ENCODE results near the gene EDRF1.

EDRF1 gene

DNA sequence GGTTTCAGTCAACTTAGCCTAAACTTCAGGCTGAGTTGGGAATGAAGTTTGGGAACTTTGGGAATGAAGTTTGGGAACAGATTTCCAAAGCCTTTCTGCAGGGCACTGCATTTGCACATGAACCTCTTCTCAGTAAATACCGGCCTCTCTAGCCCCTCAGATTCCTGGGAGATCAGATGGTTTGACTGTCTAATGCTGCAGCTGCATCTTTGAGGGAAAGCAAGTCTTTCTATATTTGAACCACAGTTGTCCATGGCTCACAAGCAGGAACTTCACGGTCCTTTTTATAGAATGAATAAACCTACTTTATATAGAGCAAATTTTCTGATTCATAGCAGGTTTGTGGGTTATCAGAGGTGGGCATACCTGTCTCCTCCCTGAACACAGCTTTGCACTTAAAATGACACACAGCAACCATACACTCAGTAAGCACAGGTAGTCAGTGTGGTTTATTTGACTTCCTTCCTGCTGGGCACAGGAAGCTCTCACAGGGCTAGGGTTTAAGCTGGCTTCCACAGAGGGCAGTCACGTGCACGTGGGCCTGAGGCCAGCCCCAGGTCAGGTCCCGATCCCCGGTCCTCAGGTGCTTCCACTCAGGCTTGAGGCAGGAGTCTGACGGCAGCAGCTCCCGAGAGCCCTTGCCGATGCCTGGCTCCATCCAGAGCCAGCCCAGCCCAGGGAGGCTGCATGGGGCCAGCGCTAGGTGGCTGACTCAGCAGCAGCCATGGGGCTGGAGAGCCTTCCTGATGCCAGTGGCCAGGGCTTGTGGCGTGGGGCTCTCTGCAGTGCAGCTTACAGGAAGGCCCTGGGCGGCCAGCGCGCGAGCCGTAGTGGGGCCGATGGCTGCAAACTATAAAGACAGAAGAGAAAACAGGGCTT lies 68.9 kb downstream of the EDRF1 start:
- DNase-seq (ENCODE audit: low read depth in 2 of 2) = no peak

DNA sequence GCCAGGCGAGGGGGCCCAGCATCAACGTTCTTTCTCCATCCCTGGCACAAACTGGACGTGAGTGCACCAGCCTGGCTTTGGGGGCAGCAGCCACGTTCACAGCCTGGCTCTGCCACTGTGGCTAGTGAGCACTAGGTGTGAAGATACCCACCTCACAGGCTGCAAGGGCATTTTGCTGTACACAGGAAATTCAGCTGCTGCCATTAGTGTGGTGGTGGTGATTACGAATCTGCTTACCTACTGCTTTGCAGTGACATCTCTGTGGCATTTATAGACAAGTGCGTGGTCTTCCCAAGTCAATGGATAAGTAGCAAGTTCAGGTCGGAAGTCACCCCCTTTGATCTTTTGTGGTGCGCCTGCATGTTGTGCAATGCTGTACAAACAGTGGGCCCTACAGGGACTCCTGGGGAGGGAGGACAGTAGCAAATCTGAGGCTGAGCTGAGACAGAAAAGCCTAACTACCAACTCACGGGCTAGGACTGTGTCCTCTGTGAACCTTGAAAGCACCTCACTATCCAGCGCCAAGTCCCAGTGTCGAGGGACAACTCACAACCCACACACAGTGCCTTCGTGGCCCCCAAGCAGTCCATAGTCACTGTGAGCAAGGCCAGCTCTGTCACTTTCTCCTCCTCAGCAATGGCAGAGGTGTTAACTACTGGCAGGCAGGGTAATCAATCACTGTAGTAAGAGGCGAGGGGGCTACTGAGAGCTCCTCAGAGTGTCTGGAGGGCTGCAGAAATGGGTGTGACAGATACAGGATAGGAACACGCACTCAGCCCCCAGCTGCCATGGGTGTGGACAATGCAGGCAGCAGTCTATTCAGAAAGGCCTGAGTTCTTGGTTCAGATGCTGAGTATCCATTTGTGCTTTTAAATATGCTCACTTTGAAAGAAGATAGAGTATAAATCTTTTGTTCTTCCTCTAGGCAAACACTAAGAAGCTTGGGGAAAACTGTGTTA lies 73.1 kb downstream of the EDRF1 start:
- no peak for DNase-seq (ENCODE audit: low read depth in 2 of 2)

DNA sequence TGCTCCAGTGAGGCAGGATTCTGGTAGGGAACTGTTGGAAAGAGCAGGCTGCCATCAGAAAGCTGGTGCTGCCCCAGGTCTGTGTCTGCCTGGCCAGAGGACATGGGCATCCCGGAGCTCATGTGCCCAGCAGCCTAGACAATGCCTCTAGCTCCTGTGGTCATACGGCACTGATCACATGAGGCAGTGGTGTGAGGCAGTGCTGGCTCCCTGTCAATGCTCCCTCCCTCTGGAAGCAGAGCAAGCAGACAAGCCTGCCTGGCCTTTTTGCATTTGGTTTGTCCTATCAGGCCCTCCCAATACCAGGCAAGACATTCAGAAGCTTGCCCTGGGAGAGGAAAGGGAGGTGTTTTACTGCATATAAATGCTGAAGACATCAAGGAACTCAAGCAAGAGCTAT lies 75.6 kb downstream of the EDRF1 start:
- no peak for DNase-seq (ENCODE audit: low read depth in 2 of 2)

DNA sequence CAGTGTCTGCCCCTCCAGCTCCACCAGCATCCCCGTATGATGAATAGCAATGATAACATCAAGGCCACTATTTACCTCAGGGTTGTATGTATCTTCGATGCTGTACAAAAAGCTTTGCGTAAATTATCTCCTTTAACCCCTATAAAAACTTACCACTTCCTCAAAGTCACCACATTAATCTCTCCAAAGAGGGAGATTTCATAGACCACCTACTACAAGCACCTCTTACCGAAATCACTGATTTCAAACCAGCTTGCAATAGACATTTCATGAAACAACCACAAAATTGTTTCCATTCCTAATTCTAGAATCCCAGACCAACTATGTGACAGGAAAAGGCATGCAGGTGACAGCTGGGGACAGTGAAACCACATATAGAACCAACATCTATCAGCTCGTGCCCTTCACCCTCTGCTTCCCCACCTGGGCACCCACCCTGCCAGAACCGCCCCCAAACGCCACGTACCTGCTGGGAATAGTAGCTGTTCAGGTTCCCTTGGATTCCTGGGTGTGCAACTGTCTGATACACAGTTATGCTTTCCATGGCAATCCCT lies 76.2 kb downstream of the EDRF1 start:
- DNase-seq (ENCODE audit: low read depth in 2 of 2) = no peak

DNA sequence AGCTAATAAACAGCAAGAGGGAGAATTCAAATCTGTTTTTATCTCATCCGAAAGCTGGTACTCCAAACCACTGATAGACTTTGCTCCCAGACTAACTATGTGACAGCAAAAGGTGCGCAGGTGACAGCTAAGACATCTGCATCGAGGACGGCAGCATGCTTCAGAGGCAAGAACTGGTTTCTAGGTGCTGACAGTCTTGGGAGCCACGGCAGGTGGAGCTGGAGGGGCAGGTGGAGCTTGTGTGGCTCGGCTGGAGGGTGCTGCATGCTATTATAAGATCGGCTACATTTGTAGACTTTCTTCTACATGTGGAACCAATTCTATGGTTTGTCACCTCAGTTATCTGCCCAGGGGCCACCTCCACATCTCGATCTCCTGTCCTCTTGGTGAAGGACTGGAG lies 77.9 kb downstream of the EDRF1 start:
- DNase-seq (ENCODE audit: low read depth in 2 of 2) = no peak

DNA sequence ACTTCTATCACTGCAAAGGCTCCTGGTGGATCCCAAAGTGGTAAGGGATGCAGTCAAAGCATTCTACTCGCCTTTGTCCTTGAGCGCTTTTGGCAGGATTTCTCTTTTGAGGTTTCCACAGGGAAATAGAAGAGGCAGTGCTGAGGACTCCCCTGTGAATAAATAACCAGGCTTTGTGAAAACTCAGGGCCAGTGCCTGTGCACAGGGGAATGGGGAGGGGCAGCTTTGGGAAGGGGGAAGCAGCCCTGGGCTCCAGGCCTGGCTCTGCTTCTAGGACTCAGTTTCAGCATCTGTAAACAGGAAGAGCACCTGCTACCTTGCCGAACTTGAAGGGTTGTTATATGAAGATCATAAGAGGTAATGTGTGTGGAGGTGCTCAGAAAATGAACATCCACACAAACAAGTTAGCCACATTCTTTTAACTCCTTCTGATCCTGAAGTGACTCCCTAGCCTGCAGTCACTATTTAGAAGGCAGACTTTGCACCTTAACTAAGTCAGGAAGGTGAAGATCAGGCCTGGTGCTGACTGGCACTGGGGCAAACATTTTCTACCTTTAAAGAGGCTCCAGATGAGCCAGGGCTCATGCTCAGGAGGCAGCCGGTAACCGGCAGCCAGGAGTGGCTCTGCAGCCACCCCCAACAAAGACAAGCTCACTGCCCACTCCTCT lies 78.6 kb downstream of the EDRF1 start:
- no peak for DNase-seq (ENCODE audit: low read depth in 2 of 2)

DNA sequence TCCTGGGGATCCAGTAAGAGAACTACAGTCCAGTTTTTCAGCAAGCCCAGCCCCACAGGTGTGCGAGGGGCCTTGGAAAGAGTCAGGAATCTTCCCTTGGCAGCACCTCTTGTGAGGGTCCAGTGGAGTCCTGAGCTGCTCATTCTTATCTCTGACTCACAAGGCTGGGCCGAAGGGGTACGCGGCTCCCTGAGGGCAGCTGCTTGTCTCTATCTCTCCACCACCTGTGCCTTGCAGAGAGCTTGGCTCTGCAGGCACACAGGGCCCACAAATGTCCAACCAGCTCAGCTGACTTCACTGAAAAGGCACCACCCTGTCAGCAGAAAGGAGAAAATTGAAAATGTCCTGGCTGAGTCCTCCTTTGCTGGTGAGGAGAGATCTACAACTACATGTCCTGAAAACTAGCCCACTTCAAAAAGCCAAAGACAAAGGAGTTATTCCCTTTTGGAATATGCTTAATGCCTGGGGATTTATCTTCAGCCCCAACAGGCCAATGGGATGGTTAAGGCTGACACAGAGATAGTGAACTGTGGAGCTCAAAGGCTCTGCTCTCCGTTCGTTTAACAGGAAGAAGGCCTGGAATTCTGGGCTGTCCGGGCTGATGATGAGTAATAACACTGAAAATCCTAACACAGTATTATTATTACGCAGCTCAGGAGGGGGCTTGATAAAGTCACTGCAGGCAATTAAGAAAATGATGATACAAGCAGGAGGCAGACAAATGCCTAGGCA lies 80.1 kb downstream of the EDRF1 start:
- no peak for DNase-seq (ENCODE audit: low read depth in 2 of 2)

DNA sequence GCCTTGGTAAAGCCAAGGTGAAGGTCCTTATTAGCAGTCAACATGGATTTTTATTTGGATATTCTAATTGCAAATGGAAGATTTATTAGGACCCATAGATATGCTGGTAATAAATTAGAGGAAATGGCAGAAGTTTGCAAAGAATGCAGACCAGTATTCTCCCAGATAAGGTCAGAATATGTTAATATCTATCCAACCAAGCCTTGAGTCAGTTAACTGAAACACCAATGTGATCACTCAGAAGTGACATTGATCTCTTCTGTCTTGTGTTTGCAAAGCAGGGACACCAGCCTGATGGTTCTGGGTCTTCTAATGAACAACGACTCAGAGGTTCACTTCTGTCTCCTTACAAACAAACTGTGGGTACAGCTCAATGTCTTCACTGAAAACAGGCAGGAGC lies 82.1 kb downstream of the EDRF1 start:
- no peak for DNase-seq (ENCODE audit: low read depth in 2 of 2)

DNA sequence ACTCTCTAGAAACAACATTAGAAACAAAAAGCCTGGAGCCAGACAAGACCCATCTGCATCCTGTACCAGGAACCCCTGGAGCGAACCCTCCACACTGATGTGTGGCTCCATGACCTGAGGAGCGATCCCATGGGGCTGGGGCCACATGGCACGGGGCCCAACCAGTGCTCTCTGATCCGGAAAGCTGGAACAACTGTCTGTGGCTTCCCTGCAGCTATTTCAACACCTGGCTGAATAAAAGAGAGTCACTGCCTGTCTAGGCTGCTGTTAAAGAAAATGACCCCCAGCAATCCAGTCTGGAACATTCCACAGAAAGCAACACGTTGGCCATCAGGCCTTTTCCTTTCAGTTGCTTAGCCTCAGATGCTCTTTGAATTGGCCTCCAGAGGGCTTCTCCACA lies 82.6 kb downstream of the EDRF1 start:
- DNase-seq (ENCODE audit: low read depth in 2 of 2) = no peak

DNA sequence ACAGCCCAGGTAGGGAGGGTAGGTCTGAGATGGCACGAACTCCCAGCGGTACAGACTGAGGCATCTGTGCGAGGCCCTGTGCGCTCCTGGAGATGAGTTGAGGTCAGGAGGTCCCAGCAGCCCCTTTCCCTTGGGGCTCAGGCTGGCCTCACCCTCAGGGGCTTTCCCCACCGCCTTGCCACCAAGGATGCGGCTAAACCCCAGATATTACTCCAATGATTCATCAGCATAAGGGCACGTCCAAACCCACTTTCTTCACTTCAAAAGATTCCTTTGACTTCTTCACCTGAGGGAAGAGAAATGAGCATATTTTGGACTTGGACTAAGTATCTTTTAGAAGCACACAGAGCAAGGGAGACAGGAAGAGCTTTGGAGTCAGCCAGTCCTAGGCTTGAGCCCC lies 83.2 kb downstream of the EDRF1 start:
- DNase-seq (ENCODE audit: low read depth in 2 of 2) = no peak

DNA sequence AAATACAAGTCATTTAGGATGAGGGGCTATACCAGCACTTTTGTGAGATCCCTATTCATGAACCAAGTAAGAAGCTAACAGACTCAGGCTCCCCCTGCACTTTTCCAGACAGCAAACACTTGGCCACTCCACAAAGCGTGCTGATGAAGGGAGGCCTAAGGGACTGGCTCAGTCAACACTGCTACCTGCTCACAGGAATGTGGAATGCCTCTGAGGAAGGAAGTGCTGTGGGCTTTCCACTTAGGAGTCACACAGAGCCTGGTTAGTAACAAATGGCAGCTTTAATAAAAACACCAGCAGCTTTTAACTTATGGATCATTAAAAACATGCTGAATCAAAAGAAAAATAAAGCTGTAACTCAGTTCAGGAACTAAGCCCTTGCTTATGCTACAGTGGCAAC lies 88.5 kb downstream of the EDRF1 start:
- no peak for DNase-seq (ENCODE audit: low read depth in 2 of 2)

DNA sequence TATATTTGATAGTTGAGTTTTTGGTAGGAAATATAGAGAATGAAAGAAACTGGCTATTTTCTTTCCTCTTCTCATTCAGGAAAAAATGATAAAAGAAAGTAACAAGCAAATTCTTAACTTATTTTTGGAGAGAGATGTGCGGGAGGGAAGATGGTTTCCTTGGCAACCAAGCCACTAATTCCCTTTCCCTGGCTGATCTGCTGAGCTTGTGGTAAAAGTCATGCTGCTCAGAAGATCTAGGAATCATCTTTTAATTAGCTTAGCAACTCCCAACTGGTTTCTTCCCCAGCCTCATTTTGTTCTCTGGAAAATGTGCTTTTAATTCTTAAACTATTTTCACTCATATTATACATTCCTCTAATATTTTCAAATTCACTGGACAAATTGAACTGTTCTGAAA lies 91.7 kb downstream of the EDRF1 start:
- no peak for DNase-seq (ENCODE audit: low read depth in 2 of 2)

DNA sequence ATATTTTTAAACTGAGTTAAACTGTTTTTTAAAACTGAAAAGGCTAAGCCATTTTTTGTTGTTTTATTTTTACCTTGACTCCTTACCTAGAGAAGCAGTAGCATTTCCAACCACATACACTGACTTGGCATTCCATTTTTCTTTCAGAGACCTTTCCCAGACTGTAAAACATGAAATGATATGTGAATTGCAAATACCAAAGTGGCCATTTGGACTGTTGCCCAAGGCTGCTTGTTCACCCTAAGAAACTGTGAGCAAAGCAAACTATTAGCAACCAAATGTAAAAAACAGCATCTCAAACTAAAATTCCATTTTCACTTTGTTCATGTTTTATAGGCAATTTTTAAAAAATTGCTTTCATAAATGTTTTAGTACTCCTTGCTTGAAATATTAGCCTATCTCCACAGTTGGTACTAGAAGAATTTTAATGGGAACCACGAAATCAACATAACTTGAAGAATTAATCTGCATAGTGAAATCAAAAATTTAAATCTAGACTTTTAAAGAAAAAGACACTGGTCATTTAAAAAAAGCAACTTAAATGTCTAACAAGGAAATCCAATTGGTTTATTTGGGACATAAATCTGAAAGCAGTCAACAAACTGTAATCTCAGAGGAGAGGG lies 92.7 kb downstream of the EDRF1 start:
- no peak for DNase-seq (ENCODE audit: low read depth in 2 of 2)
